ENCODE results near the gene NKAIN2.

NKAIN2 gene

GRCh38 chr6:123810214-123810613 lies 6.5 kb downstream of the NKAIN2 start:
- no peak for DNase-seq

- DNase-seq: no peak
Observed at GRCh38 chr6:123810948-123811347, 7.3 kb downstream of the NKAIN2 start.

GRCh38 chr6:123811378-123811777 lies 7.7 kb downstream of the NKAIN2 start:
- DNase-seq: no peak

GRCh38 chr6:123812621-123813020 lies 9.0 kb downstream of the NKAIN2 start:
- DNase-seq: no peak

- DNase-seq: no peak
Observed at GRCh38 chr6:123821112-123821511, 17.4 kb downstream of the NKAIN2 start.

GRCh38 chr6:123829302-123829953 lies 25.8 kb downstream of the NKAIN2 start:
- no peak for DNase-seq

- DNase-seq: no peak
Observed at GRCh38 chr6:123830120-123830519, 26.5 kb downstream of the NKAIN2 start.

GRCh38 chr6:123838505-123839234 lies 35.0 kb downstream of the NKAIN2 start:
- no peak for DNase-seq

- DNase-seq: no peak
Observed at GRCh38 chr6:123841067-123841896, 37.6 kb downstream of the NKAIN2 start.

GRCh38 chr6:123844011-123844410 lies 40.3 kb downstream of the NKAIN2 start:
- no peak for DNase-seq

GRCh38 chr6:123848347-123848746 lies 44.7 kb downstream of the NKAIN2 start:
- no peak for DNase-seq

GRCh38 chr6:123849406-123849805 lies 45.7 kb downstream of the NKAIN2 start:
- no peak for DNase-seq

- DNase-seq: no peak
Observed at GRCh38 chr6:123850555-123850954, 46.9 kb downstream of the NKAIN2 start.

- DNase-seq: no peak
Observed at GRCh38 chr6:123854201-123854600, 50.5 kb downstream of the NKAIN2 start.

- DNase-seq: no peak
Observed at GRCh38 chr6:123855506-123855905, 51.8 kb downstream of the NKAIN2 start.

- no peak for DNase-seq
Observed at GRCh38 chr6:123859291-123859690, 55.6 kb downstream of the NKAIN2 start.

GRCh38 chr6:123869334-123869733 lies 65.7 kb downstream of the NKAIN2 start:
- DNase-seq: no peak

GRCh38 chr6:123873974-123874373 lies 70.3 kb downstream of the NKAIN2 start:
- DNase-seq: no peak

GRCh38 chr6:123875784-123876183 lies 72.1 kb downstream of the NKAIN2 start:
- DNase-seq: no peak

GRCh38 chr6:123879749-123880148 lies 76.1 kb downstream of the NKAIN2 start:
- no peak for DNase-seq

GRCh38 chr6:123888771-123889513 lies 85.3 kb downstream of the NKAIN2 start:
- no peak for DNase-seq

GRCh38 chr6:123895346-123895745 lies 91.7 kb downstream of the NKAIN2 start:
- no peak for DNase-seq

GRCh38 chr6:123895806-123896205 lies 92.1 kb downstream of the NKAIN2 start:
- no peak for DNase-seq

Measured in activated CD4-positive, alpha-beta T cell treated with anti-CD3 and anti-CD28 coated beads, Interleukin-2, amount 50 U/mL, for 4 hours (primary cell).